ENCODE results near the gene ZNF688. TPM values are rescaled to one million over a fixed set of nuclear protein-coding genes. Genes with fewer than 3 reads are reported as not detected.

The ZNF688 gene
- total and polyA plus RNA-seq, 12 donors: 6.3 to 23.8 (median 12.4) TPM

DNA sequence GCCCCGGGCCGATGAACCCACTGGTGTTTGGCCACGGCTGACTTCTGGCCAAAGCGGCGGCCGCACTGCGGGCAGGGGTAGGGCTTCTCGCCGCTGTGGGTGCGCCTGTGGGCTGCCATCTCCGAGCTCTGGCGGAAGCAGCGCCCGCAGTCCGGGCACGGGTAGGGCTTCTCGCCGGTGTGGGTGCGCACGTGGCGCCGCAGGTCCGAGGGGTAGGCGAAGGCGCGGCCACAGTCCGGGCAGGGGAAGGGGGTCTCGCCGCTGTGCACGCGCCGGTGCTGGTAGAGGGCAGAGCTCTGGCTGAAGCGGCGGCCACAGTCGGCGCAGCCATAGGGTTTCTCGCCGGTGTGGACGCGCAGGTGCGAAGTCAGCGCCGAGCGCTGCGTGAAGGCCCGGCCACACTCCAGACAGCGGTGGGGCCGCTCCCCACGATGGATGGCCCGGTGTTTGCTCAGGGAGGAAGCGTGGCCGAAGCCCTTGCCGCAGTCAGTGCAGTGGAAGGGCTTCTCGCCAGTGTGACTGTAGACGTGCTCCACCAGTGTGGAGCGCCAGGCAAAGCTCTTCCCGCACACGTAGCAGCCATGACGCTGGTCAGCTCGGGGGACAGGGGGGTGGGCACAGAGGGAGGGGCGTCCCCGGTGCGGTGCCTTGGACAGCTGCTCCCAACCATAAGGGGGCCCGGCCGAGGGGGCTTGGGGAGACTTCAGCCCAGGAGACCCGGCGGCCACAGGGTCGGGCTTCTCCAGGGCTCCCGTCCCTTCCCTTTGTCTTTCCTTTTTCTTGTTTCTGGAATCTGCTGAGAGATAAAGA, 16.0 kb downstream of the ZNF688 start:
- WGBS, 2 donors: 94 to 95% methylated on average over 67 to 69 of the region's 69 CpGs
- H3K27me3 ChIP-seq: no peaks in the 10 kb centered on the region
- ATAC-seq (no peak), DNase-seq (no peak)
- H3K27ac ChIP-seq: peak overlapping the region in 2 of 10 donors; percentile 58 to 99
- H3K36me3 ChIP-seq: peaks cover 0 to 40% (median 15%) of the 10 kb centered on the region in 9 donors
- peaks cover 0 to 69% (median 48%) of the 10 kb centered on the region in 9 donors for H3K4me1 ChIP-seq
- H3K4me3 ChIP-seq: no peak overlapping the region
- intact Hi-C loops (cut with DNase I): loop anchor here in 3 of 10 donors (2.0 kb wide), 1 partner anchor 21 kb away; the partner anchor contains the start of gene ZNF747 (in 3 of the 3)
- no peaks in the 10 kb centered on the region for H3K9me3 ChIP-seq
- no peak for TF ChIP-seq CTCF (IDR thresholded peaks at IDR 0.05)

DNA sequence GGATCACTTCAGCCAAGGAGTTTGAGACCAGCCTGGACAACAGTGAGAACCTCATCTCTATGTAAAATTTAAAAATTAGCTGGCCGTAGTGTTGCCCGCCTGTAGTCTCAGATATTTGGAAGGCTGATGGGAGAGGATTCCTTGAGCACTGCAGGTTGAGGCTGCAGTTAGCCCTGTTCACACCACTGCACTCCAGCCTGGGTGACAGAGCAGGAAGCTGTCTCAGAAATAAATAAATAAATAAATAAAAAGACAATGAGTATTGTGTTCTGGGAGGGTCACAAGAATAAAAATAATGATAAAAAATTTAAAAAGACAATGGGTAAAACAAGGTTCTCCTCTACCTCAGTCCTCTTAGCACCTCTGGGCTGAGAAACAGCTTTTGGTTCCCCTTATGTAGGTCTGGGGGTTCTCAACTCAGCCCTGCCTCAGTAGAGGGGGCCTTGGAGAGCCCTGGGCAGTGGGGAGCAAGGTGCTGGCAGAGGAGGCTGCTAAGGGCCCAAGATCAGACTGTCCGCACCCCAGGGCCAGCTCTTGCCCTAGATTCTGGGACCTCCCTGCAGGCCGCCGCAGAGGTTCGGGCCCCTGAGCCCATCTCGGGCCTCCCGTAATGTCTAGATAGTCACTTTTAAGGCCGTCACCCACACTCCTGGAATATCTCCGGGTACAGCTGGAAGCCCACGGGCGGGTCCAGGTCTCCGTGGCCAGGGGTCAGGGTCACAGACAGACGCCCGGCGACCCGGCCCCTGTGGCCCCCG, 16.8 kb downstream of the ZNF688 start:
- ATAC-seq (no peak), DNase-seq (no peak)
- H3K27ac ChIP-seq: peak overlapping the region in 2 of 10 donors; percentile 40 to 58
- 94 to 96% methylated on average over 14 to 18 of the region's 18 CpGs for WGBS, 2 donors
- no peak for TF ChIP-seq CTCF (IDR thresholded peaks at IDR 0.05)
- H3K4me1 ChIP-seq: peaks cover 0 to 69% (median 48%) of the 10 kb centered on the region in 9 donors
- no peaks in the 10 kb centered on the region for H3K9me3 ChIP-seq
- intact Hi-C loops (cut with DNase I): no loop called here
- no peaks in the 10 kb centered on the region for H3K27me3 ChIP-seq
- peaks cover 0 to 40% (median 15%) of the 10 kb centered on the region in 9 donors for H3K36me3 ChIP-seq
- H3K4me3 ChIP-seq: no peak overlapping the region

DNA sequence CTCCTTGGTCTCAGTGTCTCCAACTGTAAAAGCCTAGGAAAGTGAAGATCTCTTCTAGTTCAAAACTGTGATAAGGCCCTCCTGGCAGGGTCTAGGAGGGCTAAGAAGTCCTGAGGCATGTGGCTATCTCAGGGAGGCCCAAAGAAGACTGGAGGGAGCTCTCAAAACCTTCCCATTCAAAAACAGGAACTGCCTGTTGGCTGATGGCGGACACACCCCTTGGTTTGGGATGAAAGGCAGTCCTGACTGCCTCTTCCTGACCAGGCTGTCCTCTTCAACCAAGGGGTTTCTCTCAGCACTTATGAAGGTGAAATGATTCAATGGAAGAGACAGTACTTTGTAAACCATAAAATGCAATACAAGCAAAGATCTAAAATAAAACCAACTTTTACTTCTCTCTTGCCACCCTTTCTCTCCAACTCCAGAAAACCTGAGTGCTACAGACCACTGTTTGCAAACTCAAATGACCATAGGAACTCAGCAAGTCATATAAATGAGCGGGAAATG, 18.1 kb downstream of the ZNF688 start:
- intact Hi-C loops (cut with DNase I): loop anchor here in 1 of 10 donors (2.0 kb wide), 1 partner anchor 15 kb away; no protein-coding TSS in a partner anchor

More for the DNA sequence above, 18.1 kb downstream of the ZNF688 start:
- no peaks in the 10 kb centered on the region for H3K9me3 ChIP-seq
- H3K4me3 ChIP-seq: no peak overlapping the region
- H3K27ac ChIP-seq: peak overlapping the region in 5 of 10 donors; percentile 35 to 68 (median 43)
- no peaks in the 10 kb centered on the region for H3K27me3 ChIP-seq
- ATAC-seq: no peak
- no peak for TF ChIP-seq CTCF (IDR thresholded peaks at IDR 0.05)
- no peak for DNase-seq
- peaks cover 0 to 40% (median 15%) of the 10 kb centered on the region in 9 donors for H3K36me3 ChIP-seq
- H3K4me1 ChIP-seq: peaks cover 0 to 69% (median 43%) of the 10 kb centered on the region in 9 donors
- WGBS, 2 donors: 81 to 86% methylated on average over 2 of the region's 2 CpGs

Data from heart right ventricle (tissue), 16 donors.